ENCODE results near the gene TMC5. TPM values are rescaled to one million over a fixed set of nuclear protein-coding genes. Genes with fewer than 3 reads are reported as not detected.

Gene TMC5
- total and polyA plus RNA-seq, 2 of the 8 experiments (the other 6 are each of a cell fraction or from before 2014, with no cell fraction given) = 1.6 to 1.8 TPM

- 84% methylated on average over 3 of the region's 3 CpGs; no CpG with 5 or more reads in 1 of the 2 experiments for WGBS, 2 experiments (ENCODE audit: extremely low coverage in 1 of 2, insufficient coverage in 1 of 2, insufficient read length in 1 of 2, insufficient replicate concordance in 2 of 2, low coverage in 1 of 2, low lambda C conversion rate in 2 of 2, missing lambda C conversion rate in 1 of 2)
- no peak overlapping the region for H2BK12ac ChIP-seq (ENCODE audit: low read depth, low read length)
- CTCF ChIA-PET (ENCODE audit: partially characterized antibody) = interaction anchor here (2.0 kb wide), 1 partner anchor 12 kb away, joined by 8 read pairs; the partner anchor contains the start of gene VPS35L
These were observed 124.6 kb downstream of the TMC5 start for GRCh38 chr16:19542138-19542821.

More at GRCh38 chr16:19542138-19542821, 124.6 kb downstream of the TMC5 start:
- no peak overlapping the region for H3K4me2 ChIP-seq (ENCODE audit: insufficient read depth in 1 of 2, low read depth in 2 of 2, low read length in 2 of 2)
- H3K23ac ChIP-seq (ENCODE audit: insufficient read length) = no peak overlapping the region
- H4K8ac ChIP-seq (ENCODE audit: extremely low read depth, insufficient read depth, low read length) = no peak overlapping the region
- TF ChIP-seq NANOG (IDR thresholded peaks at IDR 0.05; ENCODE audit: insufficient read depth, low read depth, low read length, poor library complexity, severe bottlenecking) = no peak
- no peak for TF ChIP-seq ATF3 (IDR thresholded peaks at IDR 0.05; ENCODE audit: insufficient read depth, low read depth, low read length)
- TF ChIP-seq RBBP5 (IDR thresholded peaks at IDR 0.05; ENCODE audit: borderline replicate concordance, low read depth, low read length) = no peak
- TF ChIP-seq ATF2 (IDR thresholded peaks at IDR 0.05; ENCODE audit: low read length) = no peak
- no peak for TF ChIP-seq TAF7 (optimal IDR thresholded peaks at IDR 0.05; ENCODE audit: borderline replicate concordance, low read depth, low read length)
- no peak for TF ChIP-seq CHD1 (IDR thresholded peaks at IDR 0.05; ENCODE audit: low read depth, low read length)
- no peak for TF ChIP-seq GABPA (IDR thresholded peaks at IDR 0.05; ENCODE audit: borderline replicate concordance, insufficient read depth, low read length)
- TF ChIP-seq TEAD4 (IDR thresholded peaks at IDR 0.05; ENCODE audit: low read depth, low read length) = no peak
- no peak for TF ChIP-seq RXRA (IDR thresholded peaks at IDR 0.05; ENCODE audit: insufficient read depth, low read depth, low read length)
- no peak for TF ChIP-seq SP4 (IDR thresholded peaks at IDR 0.05; ENCODE audit: low read length)
- TF ChIP-seq EGR1 (IDR thresholded peaks at IDR 0.05; ENCODE audit: borderline replicate concordance, low read depth, low read length) = no peak
- no peak overlapping the region for H4K5ac ChIP-seq (ENCODE audit: insufficient read length, low read depth, low read length)
- no peaks in the 10 kb centered on the region for H3K27me3 ChIP-seq (replicated peaks in 1 of 4; ENCODE audit: control insufficient read depth in 3 of 4, extremely low read depth in 1 of 4, insufficient read depth in 3 of 4, low read length in 3 of 4)
- H3K79me1 ChIP-seq (ENCODE audit: low read depth, low read length) = no peaks in the 10 kb centered on the region
- H3K9me3 ChIP-seq (ENCODE audit: insufficient read depth in 2 of 2, low read depth in 1 of 2, low read length in 1 of 2) = no peaks in the 10 kb centered on the region
- no peak overlapping the region for H2AFZ ChIP-seq (ENCODE audit: low read length)
- H3K23me2 ChIP-seq (ENCODE audit: low read depth, low read length) = no peaks in the 10 kb centered on the region
- no peak overlapping the region for H3K18ac ChIP-seq (ENCODE audit: extremely low read depth, low read length)
- H2BK20ac ChIP-seq (ENCODE audit: low read length) = no peak overlapping the region
- H2BK120ac ChIP-seq (replicated peaks; ENCODE audit: low read depth, low read length) = no peak overlapping the region
- FAIRE-seq = no peak
- no peak overlapping the region for H3K14ac ChIP-seq (ENCODE audit: insufficient read length)
- no peak overlapping the region for H2BK5ac ChIP-seq (ENCODE audit: low read depth, low read length)
- H2BK15ac ChIP-seq (ENCODE audit: low read length) = no peak overlapping the region
- no peak overlapping the region for H3K4ac ChIP-seq (replicated peaks; ENCODE audit: insufficient read length, low read depth, low read length)
- H4K91ac ChIP-seq (replicated peaks; ENCODE audit: insufficient read length, low read length) = no peak overlapping the region
- H3K56ac ChIP-seq (replicated peaks; ENCODE audit: insufficient read length, low read depth, low read length) = no peak overlapping the region
- no peak for DNase-seq (ENCODE audit: low read depth in 1 of 2, low spot score in 2 of 2)
- H3K27ac ChIP-seq (ENCODE audit: low read depth, low read length) = no peak overlapping the region
- POLR2A ChIA-PET (ENCODE audit: partially characterized antibody) = no interaction called here
- H3K36me3 ChIP-seq (ENCODE audit: control insufficient read depth in 2 of 4, insufficient read depth in 4 of 4, low read length in 3 of 4) = peaks cover 0 to 44% (median 25%) of the 10 kb centered on the region in 4 experiments; a peak in 5 of 8 replicates
- H3K79me2 ChIP-seq (ENCODE audit: control insufficient read depth in 1 of 2, insufficient read depth in 2 of 2, low read length in 2 of 2) = no peaks in the 10 kb centered on the region
- H3K4me1 ChIP-seq (replicated peaks in 1 of 4; ENCODE audit: control insufficient read depth in 3 of 4, insufficient read depth in 4 of 4, low read length in 3 of 4) = no peaks in the 10 kb centered on the region
- H3K9ac ChIP-seq (replicated peaks in 1 of 4; ENCODE audit: extremely low read depth in 1 of 4, low read depth in 3 of 4, low read length in 3 of 4) = no peak overlapping the region
- no peaks in the 10 kb centered on the region for H4K20me1 ChIP-seq (replicated peaks in 1 of 2; ENCODE audit: control insufficient read depth in 1 of 2, insufficient read depth in 2 of 2, low read length in 2 of 2)
- no peak overlapping the region for H2AK5ac ChIP-seq (ENCODE audit: low read depth, low read length)
- H3K4me3 ChIP-seq (ENCODE audit: extremely low read depth in 1 of 4, insufficient read depth in 2 of 4, low read depth in 3 of 4, low read length in 4 of 4) = no peak overlapping the region
